ENCODE measurements around the gene ISL2. TPM values are rescaled to one million over a fixed set of nuclear protein-coding genes. Genes with fewer than 3 reads are reported as not detected.

The ISL2 gene
- total RNA-seq, 2 experiments from 2014 or later, result not detected

- H3K4me3 Mint-ChIP-seq, result no peak overlapping the region
- CTCF ChIA-PET, result no interaction called here
Measured at GRCh38 chr15:76359152-76359551, 22.6 kb downstream of the ISL2 start.

GRCh38 chr15:76360416-76360815 lies 23.8 kb downstream of the ISL2 start:
- H3K27me3 Mint-ChIP-seq, result no peaks in the 10 kb centered on the region
- no peak overlapping the region for H3K27ac Mint-ChIP-seq
- intact Hi-C loops (cut with DNase I, micrococcal nuclease), result no loop called here
- POLR2A ChIA-PET, result no interaction called here
- no peak overlapping the region for H3K4me3 ChIP-seq (ENCODE audit: low read length)
- no peaks in the 10 kb centered on the region for H3K27me3 ChIP-seq (ENCODE audit: control insufficient read depth in 1 of 2, insufficient read depth in 2 of 2, low read length in 2 of 2)
- no peaks in the 10 kb centered on the region for H3K4me1 ChIP-seq (ENCODE audit: insufficient read depth, low read length)
- TF ChIP-seq CTCF (IDR thresholded peaks at IDR 0.05), result no peak
- no peak overlapping the region for H3K27ac ChIP-seq (ENCODE audit: low read depth in 1 of 2, low read length in 2 of 2)
- no peaks in the 10 kb centered on the region for H3K9me3 ChIP-seq (ENCODE audit: control insufficient read depth in 1 of 2, insufficient read depth in 1 of 2, low read length in 2 of 2)
- no peaks in the 10 kb centered on the region for H3K9me3 Mint-ChIP-seq
- H3K36me3 ChIP-seq (ENCODE audit: insufficient read depth, low read length), result no peaks in the 10 kb centered on the region
- H3K4me3 Mint-ChIP-seq, result no peak overlapping the region
- CTCF ChIA-PET, result no interaction called here
- DNase-seq, result no peak
- H3K36me3 Mint-ChIP-seq (ENCODE audit: low read depth), result peaks cover 11% of the 10 kb centered on the region
- no peak for ATAC-seq (ENCODE audit: poor library complexity)
- no peaks in the 10 kb centered on the region for H3K4me1 Mint-ChIP-seq (ENCODE audit: low read depth)

More at GRCh38 chr15:76359152-76359551, 22.6 kb downstream of the ISL2 start:
- H3K27me3 ChIP-seq (ENCODE audit: control insufficient read depth in 1 of 2, insufficient read depth in 2 of 2, low read length in 2 of 2), result no peaks in the 10 kb centered on the region
- H3K4me3 ChIP-seq (ENCODE audit: low read length), result no peak overlapping the region
- no peaks in the 10 kb centered on the region for H3K27me3 Mint-ChIP-seq
- TF ChIP-seq CTCF (IDR thresholded peaks at IDR 0.05), result no peak
- H3K4me1 ChIP-seq (ENCODE audit: insufficient read depth, low read length), result no peaks in the 10 kb centered on the region
- no peaks in the 10 kb centered on the region for H3K9me3 ChIP-seq (ENCODE audit: control insufficient read depth in 1 of 2, insufficient read depth in 1 of 2, low read length in 2 of 2)
- no peak overlapping the region for H3K27ac ChIP-seq (ENCODE audit: low read depth in 1 of 2, low read length in 2 of 2)
- peaks cover 7% of the 10 kb centered on the region for H3K36me3 Mint-ChIP-seq (ENCODE audit: low read depth)
- no peak for DNase-seq
- H3K36me3 ChIP-seq (ENCODE audit: insufficient read depth, low read length), result no peaks in the 10 kb centered on the region
- H3K9me3 Mint-ChIP-seq, result no peaks in the 10 kb centered on the region
- no peak overlapping the region for H3K27ac Mint-ChIP-seq
- no peaks in the 10 kb centered on the region for H3K4me1 Mint-ChIP-seq (ENCODE audit: low read depth)
- ATAC-seq (ENCODE audit: poor library complexity), result no peak
- POLR2A ChIA-PET, result no interaction called here
- intact Hi-C loops (cut with DNase I, micrococcal nuclease), result no loop called here

- TF ChIP-seq CTCF (IDR thresholded peaks at IDR 0.05), result no peak
- ChIA-PET CTCF (no interaction called here), POLR2A (no interaction called here)
- no peaks in the 10 kb centered on the region for H3K4me1 Mint-ChIP-seq (ENCODE audit: low read depth)
- H3K36me3 Mint-ChIP-seq (ENCODE audit: low read depth), result peaks cover 9% of the 10 kb centered on the region
- H3K4me3 ChIP-seq (ENCODE audit: low read length), result no peak overlapping the region
- no peak overlapping the region for H3K27ac ChIP-seq (ENCODE audit: low read depth in 1 of 2, low read length in 2 of 2)
- no peaks in the 10 kb centered on the region for H3K27me3 ChIP-seq (ENCODE audit: control insufficient read depth in 1 of 2, insufficient read depth in 2 of 2, low read length in 2 of 2)
- H3K27me3 Mint-ChIP-seq, result no peaks in the 10 kb centered on the region
- H3K9me3 ChIP-seq (ENCODE audit: control insufficient read depth in 1 of 2, insufficient read depth in 1 of 2, low read length in 2 of 2), result no peaks in the 10 kb centered on the region
- H3K4me1 ChIP-seq (ENCODE audit: insufficient read depth, low read length), result no peaks in the 10 kb centered on the region
- intact Hi-C loops (cut with DNase I, micrococcal nuclease), result no loop called here
- no peak overlapping the region for H3K27ac Mint-ChIP-seq
- ATAC-seq (ENCODE audit: poor library complexity), result no peak
- no peaks in the 10 kb centered on the region for H3K36me3 ChIP-seq (ENCODE audit: insufficient read depth, low read length)
- DNase-seq, result no peak
- no peak overlapping the region for H3K4me3 Mint-ChIP-seq
- H3K9me3 Mint-ChIP-seq, result no peaks in the 10 kb centered on the region
Measured at GRCh38 chr15:76363251-76363650, 26.7 kb downstream of the ISL2 start.

Measured in CD4-positive, alpha-beta T cell (primary cell).